ENCODE results near the gene MS4A8. TPM values are rescaled to one million over a fixed set of nuclear protein-coding genes. Genes with fewer than 3 reads are reported as not detected.
"Not testable (repeated sequence)": the region's sequence is repeated elsewhere in the genome, so short reads cannot be mapped to it uniquely, and the experiment has no call there.

Gene MS4A8
- total RNA-seq (1 to 10 TPM in 1 of 2 donors, under 1 TPM in 1; 0.40 to 2.8 TPM), polyA plus RNA-seq (ENCODE audit: insufficient read length in 2 of 2) (under 1 TPM in 1 of 2 donors, not detected in 1; 0.72 TPM)
- long read RNA-seq, donor 1, result 0 reads
- long read RNA-seq, donor 2, result 0 reads
- long read RNA-seq, donor 3, result 0 reads
- long read RNA-seq, donor 4, partial matches to known transcripts, result 0 of 4 reads
- long read RNA-seq, donor 4, other reads (novel, unspliced or antisense), result 0 of 4 reads

GRCh38 chr11:60699284-60699691, at the start of gene MS4A8:
Gene MS4A8, plus strand, starts transcription at chr11:60699612. Its CDS starts 1,249 bp downstream, at chr11:60700861.
- no peak within 1 kb of the TSS for H3K27ac ChIP-seq (ENCODE audit: low read depth, low read length)
- 17% methylated on average over 1 of the region's 2 CpGs for whole genome bisulfite sequencing (ENCODE audit: insufficient coverage)
- peak in 2 of 6 donors; percentile 3 to 16 for DNase-seq (ENCODE audit: low read depth in 4 of 6, low spot score in 6 of 6)
- no peaks in the 10 kb centered on the region for H3K27me3 ChIP-seq (ENCODE audit: control insufficient read depth, insufficient read depth, low read length)
- no peaks in the 10 kb centered on the region for H3K9me3 ChIP-seq (ENCODE audit: control insufficient read depth, insufficient read depth, low read length)
- H3K4me1 ChIP-seq (ENCODE audit: control insufficient read depth, insufficient read depth, low read length), result no peaks in the 10 kb centered on the region
- no peaks in the 10 kb centered on the region for H3K36me3 ChIP-seq (ENCODE audit: control insufficient read depth, insufficient read depth, low read length)
- no peak within 1 kb of the TSS for H3K4me3 ChIP-seq (ENCODE audit: low read depth, low read length)

- Histone ChIP-seq H3K27ac (ENCODE audit: low read depth, low read length) (no peak overlapping the region), H3K9me3 (ENCODE audit: control insufficient read depth, insufficient read depth, low read length) (no peaks in the 10 kb centered on the region), H3K36me3 (ENCODE audit: control insufficient read depth, insufficient read depth, low read length) (no peaks in the 10 kb centered on the region), H3K27me3 (ENCODE audit: control insufficient read depth, insufficient read depth, low read length) (no peaks in the 10 kb centered on the region), H3K4me3 (ENCODE audit: low read depth, low read length) (no peak overlapping the region), H3K4me1 (ENCODE audit: control insufficient read depth, insufficient read depth, low read length) (no peaks in the 10 kb centered on the region)
- WGBS (ENCODE audit: insufficient coverage), result 100% methylated on average over 1 of the region's 4 CpGs
- peak in 1 of 6 donors; percentile 9 for DNase-seq (ENCODE audit: low read depth in 4 of 6, low spot score in 6 of 6)
Measured at GRCh38 chr11:60657888-60658287, 41.5 kb upstream of the MS4A8 start.

- Histone ChIP-seq H3K27me3 (ENCODE audit: control insufficient read depth, insufficient read depth, low read length) (no peaks in the 10 kb centered on the region), H3K4me1 (ENCODE audit: control insufficient read depth, insufficient read depth, low read length) (no peaks in the 10 kb centered on the region), H3K9me3 (ENCODE audit: control insufficient read depth, insufficient read depth, low read length) (no peaks in the 10 kb centered on the region), H3K27ac (ENCODE audit: low read depth, low read length) (no peak overlapping the region), H3K36me3 (ENCODE audit: control insufficient read depth, insufficient read depth, low read length) (no peaks in the 10 kb centered on the region), H3K4me3 (ENCODE audit: low read depth, low read length) (no peak overlapping the region)
- WGBS (ENCODE audit: insufficient coverage), result no CpG with 5 or more reads among the region's 1 CpG
- DNase-seq (ENCODE audit: low read depth in 4 of 6, low spot score in 6 of 6), result peak in 2 of 6 donors; percentile 1 to 13
Measured at GRCh38 chr11:60658409-60658808, 41.0 kb upstream of the MS4A8 start.

- Histone ChIP-seq H3K9me3 (ENCODE audit: control insufficient read depth, insufficient read depth, low read length) (peaks cover 3% of the 10 kb centered on the region), H3K27ac (ENCODE audit: low read depth, low read length) (no peak overlapping the region), H3K4me3 (ENCODE audit: low read depth, low read length) (no peak overlapping the region), H3K27me3 (ENCODE audit: control insufficient read depth, insufficient read depth, low read length) (no peaks in the 10 kb centered on the region), H3K4me1 (ENCODE audit: control insufficient read depth, insufficient read depth, low read length) (no peaks in the 10 kb centered on the region), H3K36me3 (ENCODE audit: control insufficient read depth, insufficient read depth, low read length) (no peaks in the 10 kb centered on the region)
- no peak for DNase-seq (ENCODE audit: low read depth in 4 of 6, low spot score in 6 of 6)
- no CpG with 5 or more reads among the region's 3 CpGs for WGBS (ENCODE audit: insufficient coverage)
Measured at GRCh38 chr11:60672255-60672654, 27.2 kb upstream of the MS4A8 start.

GRCh38 chr11:60678231-60678630, 21.2 kb upstream of the MS4A8 start:
- not testable (repeated sequence) for H3K36me3 ChIP-seq (ENCODE audit: control insufficient read depth, insufficient read depth, low read length); H3K27me3 ChIP-seq (ENCODE audit: control insufficient read depth, insufficient read depth, low read length); H3K4me3 ChIP-seq (ENCODE audit: low read depth, low read length); H3K27ac ChIP-seq (ENCODE audit: low read depth, low read length); DNase-seq (ENCODE audit: low read depth in 4 of 6, low spot score in 6 of 6); H3K4me1 ChIP-seq (ENCODE audit: control insufficient read depth, insufficient read depth, low read length); H3K9me3 ChIP-seq (ENCODE audit: control insufficient read depth, insufficient read depth, low read length)
- 83% methylated on average over 1 of the region's 2 CpGs for WGBS (ENCODE audit: insufficient coverage)

- DNase-seq (ENCODE audit: low read depth in 4 of 6, low spot score in 6 of 6), result no peak
- no peak overlapping the region for H3K27ac ChIP-seq (ENCODE audit: low read depth, low read length)
- no peaks in the 10 kb centered on the region for H3K27me3 ChIP-seq (ENCODE audit: control insufficient read depth, insufficient read depth, low read length)
- H3K36me3 ChIP-seq (ENCODE audit: control insufficient read depth, insufficient read depth, low read length), result no peaks in the 10 kb centered on the region
- H3K4me1 ChIP-seq (ENCODE audit: control insufficient read depth, insufficient read depth, low read length), result no peaks in the 10 kb centered on the region
- peaks cover 1% of the 10 kb centered on the region for H3K9me3 ChIP-seq (ENCODE audit: control insufficient read depth, insufficient read depth, low read length)
- H3K4me3 ChIP-seq (ENCODE audit: low read depth, low read length), result no peak overlapping the region
Measured at GRCh38 chr11:60679879-60680278, 19.5 kb upstream of the MS4A8 start.

GRCh38 chr11:60680455-60681119, 18.8 kb upstream of the MS4A8 start:
- Histone ChIP-seq H3K27ac (ENCODE audit: low read depth, low read length) (no peak overlapping the region), H3K4me3 (ENCODE audit: low read depth, low read length) (no peak overlapping the region), H3K4me1 (ENCODE audit: control insufficient read depth, insufficient read depth, low read length) (no peaks in the 10 kb centered on the region), H3K27me3 (ENCODE audit: control insufficient read depth, insufficient read depth, low read length) (no peaks in the 10 kb centered on the region), H3K9me3 (ENCODE audit: control insufficient read depth, insufficient read depth, low read length) (peaks cover 1% of the 10 kb centered on the region), H3K36me3 (ENCODE audit: control insufficient read depth, insufficient read depth, low read length) (no peaks in the 10 kb centered on the region)
- WGBS (ENCODE audit: insufficient coverage), result no CpG with 5 or more reads among the region's 3 CpGs
- no peak for DNase-seq (ENCODE audit: low read depth in 4 of 6, low spot score in 6 of 6)

GRCh38 chr11:60684541-60684848, 14.9 kb upstream of the MS4A8 start:
- not testable (repeated sequence) for H3K9me3 ChIP-seq (ENCODE audit: control insufficient read depth, insufficient read depth, low read length); H3K36me3 ChIP-seq (ENCODE audit: control insufficient read depth, insufficient read depth, low read length); H3K27me3 ChIP-seq (ENCODE audit: control insufficient read depth, insufficient read depth, low read length); DNase-seq (ENCODE audit: low read depth in 4 of 6, low spot score in 6 of 6); H3K4me3 ChIP-seq (ENCODE audit: low read depth, low read length); H3K27ac ChIP-seq (ENCODE audit: low read depth, low read length); H3K4me1 ChIP-seq (ENCODE audit: control insufficient read depth, insufficient read depth, low read length)
- no CpG with 5 or more reads among the region's 2 CpGs for WGBS (ENCODE audit: insufficient coverage)

GRCh38 chr11:60691661-60692060, 7.8 kb upstream of the MS4A8 start:
- 86% methylated on average over 4 of the region's 5 CpGs for WGBS (ENCODE audit: insufficient coverage)
- Histone ChIP-seq H3K27me3 (ENCODE audit: control insufficient read depth, insufficient read depth, low read length) (no peaks in the 10 kb centered on the region), H3K4me1 (ENCODE audit: control insufficient read depth, insufficient read depth, low read length) (no peaks in the 10 kb centered on the region), H3K27ac (ENCODE audit: low read depth, low read length) (no peak overlapping the region), H3K36me3 (ENCODE audit: control insufficient read depth, insufficient read depth, low read length) (no peaks in the 10 kb centered on the region), H3K9me3 (ENCODE audit: control insufficient read depth, insufficient read depth, low read length) (no peaks in the 10 kb centered on the region), H3K4me3 (ENCODE audit: low read depth, low read length) (no peak overlapping the region)
- DNase-seq (ENCODE audit: low read depth in 4 of 6, low spot score in 6 of 6), result no peak

GRCh38 chr11:60699936-60700335, 524 bp downstream of the MS4A8 start:
- H3K4me3 ChIP-seq (ENCODE audit: low read depth, low read length), result no peak overlapping the region
- H3K36me3 ChIP-seq (ENCODE audit: control insufficient read depth, insufficient read depth, low read length), result no peaks in the 10 kb centered on the region
- no peak overlapping the region for H3K27ac ChIP-seq (ENCODE audit: low read depth, low read length)
- no peaks in the 10 kb centered on the region for H3K4me1 ChIP-seq (ENCODE audit: control insufficient read depth, insufficient read depth, low read length)
- H3K9me3 ChIP-seq (ENCODE audit: control insufficient read depth, insufficient read depth, low read length), result no peaks in the 10 kb centered on the region
- no peak for DNase-seq (ENCODE audit: low read depth in 4 of 6, low spot score in 6 of 6)
- WGBS (ENCODE audit: insufficient coverage), result no CpG with 5 or more reads among the region's 5 CpGs
- no peaks in the 10 kb centered on the region for H3K27me3 ChIP-seq (ENCODE audit: control insufficient read depth, insufficient read depth, low read length)
